ENCODE data around the gene AMBP. TPM values are rescaled to one million over a fixed set of nuclear protein-coding genes. Genes with fewer than 3 reads are reported as not detected.
A peak's percentile ranks its signal among the peaks of the same experiment; 100 is the strongest.
"Not testable (repeated sequence)": the region's sequence is repeated elsewhere in the genome, so short reads cannot be mapped to it uniquely, and the experiment has no call there.

The AMBP gene
- total RNA-seq, 1 experiment from 2014 or later: 4.4 TPM

DNA sequence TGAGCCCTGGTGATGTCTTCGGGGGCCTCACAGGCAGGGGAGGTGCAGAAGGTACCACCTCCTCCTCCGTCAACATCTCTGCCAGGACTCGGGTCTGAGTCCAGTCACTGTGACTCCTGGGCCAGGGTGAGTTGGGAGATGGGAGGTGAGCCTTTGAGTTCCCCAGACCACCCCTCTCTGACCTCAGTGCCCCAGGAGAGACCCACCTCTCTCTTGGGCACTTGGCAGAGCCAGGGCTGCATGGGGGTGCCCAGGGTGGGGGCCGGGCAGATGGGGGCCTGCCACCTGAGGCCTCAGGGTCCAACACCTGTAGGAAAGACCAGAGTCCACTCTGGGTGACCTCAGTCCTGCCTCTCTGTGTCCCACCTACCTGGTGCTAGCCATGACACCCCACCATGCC, 14.2 kb upstream of the AMBP start:
- DNase-seq (ENCODE audit: low spot score): no peak

GRCh38 chr9:114091711-114092110, 13.6 kb upstream of the AMBP start:
- no peak for DNase-seq (ENCODE audit: low spot score)

DNA sequence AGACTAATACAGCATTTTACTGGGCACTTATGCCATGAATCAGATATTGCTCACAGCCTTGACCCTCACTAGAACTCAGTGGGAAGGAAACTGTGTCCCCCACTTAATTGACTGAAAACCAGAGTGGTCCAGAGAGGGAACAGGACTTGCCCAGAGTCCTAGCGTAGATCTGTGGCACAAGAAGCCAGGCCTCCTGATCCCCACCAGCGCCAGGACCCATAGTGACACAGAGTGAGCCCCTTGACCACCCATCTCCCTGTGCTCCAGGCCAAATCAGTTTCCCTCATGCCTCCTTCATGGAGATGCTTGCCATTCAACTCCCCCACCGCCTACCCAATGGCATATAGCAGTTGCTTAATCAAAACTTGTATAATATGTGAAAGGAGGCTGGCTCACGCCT, 12.7 kb upstream of the AMBP start:
- DNase-seq (ENCODE audit: low spot score): no peak

- DNase-seq (ENCODE audit: low spot score): no peak
Observed at GRCh38 chr9:114089206-114089840, 11.2 kb upstream of the AMBP start.

GRCh38 chr9:114088571-114089170, 10.6 kb upstream of the AMBP start:
- DNase-seq (ENCODE audit: low spot score): no peak

GRCh38 chr9:114087721-114088120, 9.6 kb upstream of the AMBP start:
- no peak for DNase-seq (ENCODE audit: low spot score)

GRCh38 chr9:114086607-114087006, 8.5 kb upstream of the AMBP start:
- no peak for DNase-seq (ENCODE audit: low spot score)

- DNase-seq (ENCODE audit: low spot score): no peak
Observed at GRCh38 chr9:114086009-114086408, 7.9 kb upstream of the AMBP start.

- DNase-seq (ENCODE audit: low spot score): no peak
Observed at GRCh38 chr9:114085387-114085789, 7.3 kb upstream of the AMBP start.

- DNase-seq (ENCODE audit: low spot score): no peak
Observed at GRCh38 chr9:114084282-114085073, 6.4 kb upstream of the AMBP start.

GRCh38 chr9:114083666-114084065, 5.6 kb upstream of the AMBP start:
- DNase-seq (ENCODE audit: low spot score): no peak

DNA sequence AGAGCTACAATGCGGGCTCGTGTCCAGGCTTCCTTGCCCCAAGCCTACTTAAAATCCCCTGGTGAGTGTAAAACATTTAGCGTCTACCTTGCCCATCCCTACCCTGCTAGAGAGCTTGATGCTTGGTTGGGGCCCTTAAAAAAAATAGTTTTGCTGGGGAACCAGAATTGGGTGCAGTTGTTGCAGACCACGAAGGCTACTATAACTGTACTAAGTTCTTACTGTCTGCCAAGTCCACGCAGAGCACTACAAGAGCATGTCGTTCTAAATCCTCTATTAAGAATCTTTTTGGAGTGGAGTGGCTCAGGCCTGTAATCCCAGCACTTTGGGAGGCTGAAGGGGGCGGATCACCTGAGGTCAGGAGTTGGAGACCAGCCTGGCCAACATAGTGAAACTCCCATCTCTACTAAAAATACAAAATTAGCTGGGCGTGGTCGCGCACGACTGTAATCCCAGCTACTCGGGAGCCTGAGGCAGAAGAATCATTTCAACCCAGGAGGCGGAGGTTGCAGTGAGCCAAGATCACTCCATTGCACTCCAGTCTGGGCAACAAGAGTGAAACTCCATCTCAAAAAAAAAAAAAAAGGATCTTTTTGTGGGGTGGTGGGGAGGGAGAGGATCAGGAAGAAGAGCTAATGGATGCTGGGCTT, 4.8 kb upstream of the AMBP start:
- not testable (repeated sequence) for DNase-seq (ENCODE audit: low spot score)

- peak; percentile 96 for DNase-seq (ENCODE audit: low spot score)
Observed at GRCh38 chr9:114082017-114082762, 4.1 kb upstream of the AMBP start.

- no peak for DNase-seq (ENCODE audit: low spot score)
Observed at GRCh38 chr9:114081441-114082016, 3.4 kb upstream of the AMBP start.

DNA sequence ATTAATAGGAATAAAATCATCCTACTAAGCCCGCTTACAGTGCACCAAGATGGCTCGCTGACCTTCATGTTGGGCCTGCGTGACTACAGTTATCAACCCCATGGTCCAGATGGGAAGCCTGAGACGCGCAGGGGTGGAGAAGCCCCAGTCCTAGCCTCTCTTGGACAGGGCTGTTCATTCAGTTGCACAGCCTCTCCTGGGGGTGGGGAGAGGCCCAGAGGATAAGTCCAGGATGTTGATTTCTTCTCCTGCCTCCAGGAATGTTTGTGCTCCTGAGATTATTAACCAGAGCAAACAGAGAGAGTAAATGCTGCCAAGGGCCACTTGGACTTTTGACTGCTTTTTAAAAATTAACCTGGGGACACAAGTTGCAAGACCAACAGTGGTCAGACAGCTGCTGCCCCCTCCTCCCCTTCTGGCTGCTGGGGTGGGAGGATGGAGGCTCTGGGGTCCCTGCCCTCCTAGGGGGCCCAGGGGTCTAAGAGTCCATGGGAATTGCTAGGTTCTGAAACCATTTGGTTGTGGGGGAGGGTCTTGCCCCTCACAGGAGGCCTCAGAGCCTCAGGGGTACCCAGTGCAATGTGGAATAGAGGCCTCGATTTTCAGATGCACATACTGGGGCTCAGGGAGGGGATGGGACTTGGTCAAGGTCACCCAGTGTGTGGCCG, 2.8 kb upstream of the AMBP start:
- peak; percentile 89 for DNase-seq (ENCODE audit: low spot score)

DNA sequence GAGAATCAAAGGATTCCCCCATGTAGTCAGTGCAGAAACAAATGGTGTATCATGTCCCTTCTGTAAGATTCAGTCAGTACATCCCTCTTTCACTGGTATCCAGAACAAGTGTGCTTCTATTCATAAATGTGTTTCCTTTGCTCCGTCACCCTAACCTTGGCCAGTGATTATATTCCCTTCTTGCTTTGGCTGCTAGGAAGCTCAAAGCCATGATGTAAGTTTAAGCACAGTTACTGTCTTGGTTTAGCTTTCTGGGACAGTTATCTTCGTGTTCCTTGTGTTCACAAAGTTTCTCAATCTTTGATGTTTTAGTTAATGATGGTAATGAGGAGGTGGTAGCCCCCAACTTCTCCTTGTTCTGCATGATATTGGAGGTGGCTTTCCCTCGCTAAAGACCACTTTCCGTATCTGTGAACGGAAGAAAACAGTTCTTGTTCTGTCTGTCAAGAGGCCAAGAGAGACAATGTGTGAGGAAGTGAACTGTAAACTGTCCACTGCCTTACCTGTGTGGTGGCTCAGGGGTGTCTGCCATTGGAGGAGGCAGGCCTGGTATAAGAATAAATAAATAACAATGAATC, 2.2 kb upstream of the AMBP start:
- DNase-seq (ENCODE audit: low spot score): no peak

DNA sequence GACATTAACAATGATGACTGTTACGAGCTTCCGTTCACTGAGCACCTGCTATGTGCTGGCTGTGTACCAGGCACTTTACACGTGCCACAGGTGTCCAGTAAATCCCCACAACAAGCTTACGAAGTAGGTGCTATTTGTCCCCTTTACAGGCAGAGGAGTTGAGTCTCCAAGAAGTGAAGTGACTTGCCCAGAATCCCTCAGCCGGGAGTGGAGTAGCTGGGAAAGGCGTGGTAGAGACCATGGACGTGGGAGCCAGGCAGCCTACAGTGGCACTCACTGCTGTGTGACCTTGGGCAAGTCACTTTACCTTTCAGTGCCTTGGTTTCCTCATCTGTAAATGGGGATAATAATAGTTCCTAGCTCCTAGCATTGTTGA, 669 bp upstream of the AMBP start:
- DNase-seq (ENCODE audit: low spot score): no peak

GRCh38 chr9:114077162-114077837, 800 bp downstream of the AMBP start:
- no peak for DNase-seq (ENCODE audit: low spot score)

DNA sequence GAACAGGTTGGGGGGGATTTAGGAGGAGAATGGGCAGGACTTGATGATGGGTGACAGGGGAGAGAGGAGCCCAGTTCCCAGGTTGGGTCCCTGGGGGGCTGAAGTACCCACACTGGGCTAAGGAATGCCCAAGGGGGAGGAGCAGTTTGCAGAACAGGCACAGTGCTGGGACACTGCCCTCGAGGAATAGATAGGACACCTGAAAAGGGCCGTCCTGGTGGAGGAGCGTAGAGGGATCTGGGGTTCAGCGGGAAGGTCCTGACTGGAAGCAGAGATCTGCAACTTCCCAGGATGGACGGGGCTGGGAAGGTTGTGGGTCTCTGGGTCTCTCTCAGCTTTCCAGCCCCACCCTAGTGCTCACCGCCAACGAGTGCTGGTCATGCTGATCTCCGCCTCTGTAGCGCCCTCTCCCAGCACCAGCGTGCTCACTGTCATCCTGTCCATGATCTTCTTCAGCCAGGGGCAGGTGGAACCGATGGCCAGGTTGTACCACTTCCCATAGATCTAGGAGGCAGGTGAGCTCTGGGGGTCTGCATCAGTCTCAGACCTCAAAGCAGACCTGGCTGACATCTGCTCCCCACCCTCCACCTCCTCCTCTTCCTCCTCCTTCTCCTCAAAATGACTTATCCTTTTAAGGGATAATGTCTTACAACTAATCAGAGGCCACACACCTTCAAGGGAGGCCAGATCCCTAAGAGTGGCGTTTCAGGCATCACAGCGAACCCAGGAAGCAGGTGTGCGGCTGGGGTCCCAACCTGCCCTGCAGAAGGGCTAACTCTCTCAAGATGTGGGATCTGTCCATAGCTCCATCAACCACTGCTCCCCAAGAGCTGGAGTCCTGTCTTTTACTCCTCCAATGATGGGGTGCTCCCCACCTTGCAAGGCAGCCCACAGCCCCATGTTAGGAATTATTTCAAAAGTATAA, 1.6 kb downstream of the AMBP start:
- no peak for DNase-seq (ENCODE audit: low spot score)

Data from HT-29 (cell line).